HG03060 (cell line): Measurements from ENCODE around the gene FKBP6.
"Not testable (repeated sequence)": the region's sequence is repeated elsewhere in the genome, so short reads cannot be mapped to it uniquely, and the experiment has no call there.

Experiments
- ATAC-seq: cut with Tn5 transposase; IDR thresholded peaks from one replicate; pipeline ENCODE4 v1.9.1; 2021; ENCODE audit warnings: low read depth, moderate number of reproducible peaks; ENCODE audit not compliant: unreplicated experiment

The FKBP6 gene

GRCh38 chr7:73327922-73328321, at the start of gene FKBP6, which contains the start of gene TRIM50:
Gene FKBP6, plus strand, starts transcription at chr7:73328161. Its CDS starts 268 bp downstream, at chr7:73328429.
Gene TRIM50, minus strand, starts transcription at chr7:73328082. Its CDS starts 3,295 bp downstream, at chr7:73324787.
- not testable (repeated sequence) for ATAC-seq

- not testable (repeated sequence) for ATAC-seq
These were observed 30.7 kb upstream of the FKBP6 start for GRCh38 chr7:73297235-73297634.

GRCh38 chr7:73297706-73298105, 30.3 kb upstream of the FKBP6 start:
- ATAC-seq = not testable (repeated sequence)

- ATAC-seq = not testable (repeated sequence)
These were observed 28.1 kb upstream of the FKBP6 start for GRCh38 chr7:73299812-73300211.

- ATAC-seq = not testable (repeated sequence)
These were observed 26.9 kb upstream of the FKBP6 start for GRCh38 chr7:73301108-73301507.

- ATAC-seq = not testable (repeated sequence)
These were observed 25.1 kb upstream of the FKBP6 start for GRCh38 chr7:73302846-73303245.

GRCh38 chr7:73303546-73303945, 24.4 kb upstream of the FKBP6 start:
- no peak for ATAC-seq

- no peak for ATAC-seq
These were observed 23.9 kb upstream of the FKBP6 start for GRCh38 chr7:73304071-73304470.

GRCh38 chr7:73304612-73305387, 23.2 kb upstream of the FKBP6 start:
- ATAC-seq = not testable (repeated sequence)

- ATAC-seq = no peak
These were observed 20.5 kb upstream of the FKBP6 start for GRCh38 chr7:73307436-73307835.

GRCh38 chr7:73308074-73308664, 19.8 kb upstream of the FKBP6 start:
- ATAC-seq = no peak

- no peak for ATAC-seq
These were observed 19.2 kb upstream of the FKBP6 start, which contains the start of gene NSUN5 for GRCh38 chr7:73308665-73309214. Gene NSUN5, minus strand, starts transcription at chr7:73308826. Its CDS starts 36 bp downstream, at chr7:73308790.

- not testable (repeated sequence) for ATAC-seq
These were observed 16.5 kb upstream of the FKBP6 start for GRCh38 chr7:73311421-73311820.

- no peak for ATAC-seq
These were observed 15.0 kb upstream of the FKBP6 start for GRCh38 chr7:73312831-73313520.

GRCh38 chr7:73313521-73313906, 14.4 kb upstream of the FKBP6 start:
- ATAC-seq = no peak

GRCh38 chr7:73314271-73314670, 13.7 kb upstream of the FKBP6 start:
- ATAC-seq = no peak

- no peak for ATAC-seq
These were observed 11.4 kb upstream of the FKBP6 start for GRCh38 chr7:73316521-73316920.

GRCh38 chr7:73318656-73319204, 9.2 kb upstream of the FKBP6 start:
- not testable (repeated sequence) for ATAC-seq

GRCh38 chr7:73319541-73319940, 8.4 kb upstream of the FKBP6 start:
- ATAC-seq = not testable (repeated sequence)

- not testable (repeated sequence) for ATAC-seq
These were observed 8.0 kb upstream of the FKBP6 start for GRCh38 chr7:73320009-73320408.
